Ovary (tissue), 9 donors: ENCODE measurements around the gene MIDN. TPM values are rescaled to one million over a fixed set of nuclear protein-coding genes. Genes with fewer than 3 reads are reported as not detected.

Experiments used
- DNase-seq, 5 donors: peaks; one replicate each; pipeline ENCODE4 v3.0.0-alpha.2; 2019 to 2020
- H3K27ac ChIP-seq, 2 donors: fragments of 200-600 bp; one replicate each; pipeline versions ENCODE4 v1.5.1 to v1.8.0; 2019 to 2022
- H3K27me3 ChIP-seq: fragments of 200-600 bp; one replicate; pipeline ENCODE4 v1.8.0; 2022
- H3K36me3 ChIP-seq: fragments of 200-600 bp; sonication (generic); one replicate; pipeline ENCODE4 v1.5.1; 2019
- H3K4me1 ChIP-seq: one replicate; pipeline ENCODE4 v1.8.1; 2013; ENCODE audit warnings: mild to moderate bottlenecking, moderate library complexity; ENCODE audit not compliant: insufficient read depth
- H3K4me3 ChIP-seq: fragments of 200-600 bp; sonication (generic); one replicate; pipeline ENCODE4 v1.5.1; 2017
- H3K9me3 ChIP-seq, 2 donors: fragments of 200-600 bp in 1 of 2; sonication (generic) in 1 of 2; one replicate each; pipeline versions ENCODE4 v1.5.1 to v1.8.1; 2013 to 2019; ENCODE audit warnings: mild to moderate bottlenecking in 1 of 2, moderate library complexity in 1 of 2
- CTCF ChIP-seq, 3 donors: fragments of 450-650 bp in 2 of 3; fragments of 200-600 bp in 1 of 3; IDR thresholded peaks; one replicate each; pipeline versions ENCODE4 v1.5.1 to v1.8.0; 2016 to 2022; ENCODE audit warnings: antibody characterized with exemption in 3 of 3, mild to moderate bottlenecking in 1 of 3
- EP300 ChIP-seq: sonication (generic); formaldehyde crosslinking; IDR thresholded peaks from one replicate; pipeline ENCODE4 v1.6.1; 2017; ENCODE audit warnings: antibody characterized with exemption
- POLR2A ChIP-seq: fragments of 450-650 bp; IDR thresholded peaks from one replicate; pipeline ENCODE4 v1.6.1; 2017; ENCODE audit warnings: antibody characterized with exemption, mild to moderate bottlenecking, moderate library complexity
- WGBS, 3 donors: extraction: QIAGEN DNeasy Blood & Tissue Kit in 1 of 3; methylation state at CpG; one replicate each; pipeline versions ENCODE4 v1.1.5 to v1.1.7; 2013 to 2017; 5-methylcytosine and 5-hydroxymethylcytosine counted together
- intact Hi-C, 4 donors: fragments of 100-400 bp; cut with DNase I; formaldehyde crosslinking; loops; one replicate each; pipeline versions ENCODE4 v1.11.0 to v1.15.1; 2022 to 2023
- polyA plus RNA-seq, 2 donors: library from polyadenylated mRNA; stranded (reverse); fragments of 200-250 nt in 1 of 2; fragments of 350-450 nt in 1 of 2; fragmentation: Illumina TruSeq in 1 of 2; extraction: RNeasy Lipid Tissue Mini Kit (QIAGEN cat#74804) in 1 of 2; gene quantifications; one replicate each; pipeline ENCODE4 v1.2.3, GENCODE V29; 2013 to 2014
- total RNA-seq, 7 donors: library from RNA; depleted of rRNA in 2 of 7; stranded (reverse); fragments of >200 nt in 2 of 7; fragmentation: NEBNext Ultra II Directional in 3 of 7; extraction: Animal tissue kit (Norgen Biotek cat#: 25700) in 3 of 7; gene quantifications; one replicate each; pipeline versions ENCODE4 v1.1.0 to v1.2.4, GENCODE V29; 2016 to 2023
- donor health status: DM: no; HTN: no; CAD: no; lungs with moderate emphysema.
- donor health status: DM: no; HTN: no; CAD: no.
- donor health status: Bipolar disorder and iron deficiency.
- donor health status: DM: yes; HTN: yes; CAD: no.
- donor health status: DM: no; HTN: no; CAD: no.
- donor health status: DM: yes; HTN: yes; CAD: no.

The MIDN gene
- total and polyA plus RNA-seq, 9 donors = 10.1 to 261 (median 105) TPM

GRCh38 chr19:1250437-1251260, 2.3 kb downstream of the MIDN start:
- peaks cover 22% of the 10 kb centered on the region for H3K4me1 ChIP-seq
- H3K27ac ChIP-seq = peak overlapping the region; percentile 87 to 89
- no peak for TF ChIP-seq POLR2A
- TF ChIP-seq EP300 = no peak
- TF ChIP-seq CTCF (IDR thresholded peaks at IDR 0.05) = no peak
- H3K27me3 ChIP-seq = no peaks in the 10 kb centered on the region
- H3K36me3 ChIP-seq = no peaks in the 10 kb centered on the region
- 0% methylated on average over 21 to 90 of the region's 90 CpGs for WGBS, 3 donors
- H3K4me3 ChIP-seq = peak overlapping the region; percentile 65
- intact Hi-C loops = no loop called here
- H3K9me3 ChIP-seq = no peaks in the 10 kb centered on the region
- peak; percentile 73 to 82 (median 78) for DNase-seq

GRCh38 chr19:1251330-1252220, 3.2 kb downstream of the MIDN start:
- Histone ChIP-seq H3K27ac (peak overlapping the region; percentile 87 to 89), H3K4me3 (peak overlapping the region; percentile 65), H3K27me3 (no peaks in the 10 kb centered on the region), H3K9me3 (no peaks in the 10 kb centered on the region), H3K4me1 (peaks cover 22% of the 10 kb centered on the region), H3K36me3 (no peaks in the 10 kb centered on the region)
- WGBS, 3 donors = 5 to 7% (median 5%) methylated on average over 37 to 41 of the region's 41 CpGs
- intact Hi-C loops = no loop called here
- TF ChIP-seq POLR2A (no peak), CTCF (IDR thresholded peaks at IDR 0.05) (no peak), EP300 (no peak)
- DNase-seq = peak; percentile 66 to 77 (median 74)

GRCh38 chr19:1252221-1252820, 3.9 kb downstream of the MIDN start:
- peak overlapping the region; percentile 87 to 89 for H3K27ac ChIP-seq
- intact Hi-C loops = no loop called here
- WGBS, 3 donors = 1 to 2% (median 1%) methylated on average over 26 to 30 of the region's 30 CpGs
- TF ChIP-seq EP300 (peak; percentile 48), POLR2A (no peak)
- H3K4me1 ChIP-seq = peaks cover 22% of the 10 kb centered on the region
- peak in 4 of 5 donors; percentile 90 to 94 (median 91) for DNase-seq
- no peaks in the 10 kb centered on the region for H3K9me3 ChIP-seq
- H3K36me3 ChIP-seq = no peaks in the 10 kb centered on the region
- peak overlapping the region; percentile 65 for H3K4me3 ChIP-seq
- no peaks in the 10 kb centered on the region for H3K27me3 ChIP-seq

GRCh38 chr19:1252821-1253513, 4.6 kb downstream of the MIDN start:
- WGBS, 3 donors = 1% methylated on average over 12 to 26 of the region's 26 CpGs
- intact Hi-C loops = no loop called here
- Histone ChIP-seq H3K36me3 (no peaks in the 10 kb centered on the region), H3K9me3 (no peaks in the 10 kb centered on the region), H3K27me3 (no peaks in the 10 kb centered on the region), H3K4me3 (peak overlapping the region; percentile 65), H3K4me1 (peaks cover 23% of the 10 kb centered on the region), H3K27ac (peak overlapping the region; percentile 87 to 89)
- TF ChIP-seq CTCF (IDR thresholded peaks at IDR 0.05) (peak in 1 of 3 donors; percentile 31), POLR2A (no peak), EP300 (peak; percentile 12)
- DNase-seq = peak; percentile 90 to 95 (median 91)
